LNCAP (cell line): ENCODE measurements around the gene QRICH1.

Experiments used
- TF ChIP-seq, protein P1 (sequence below): fragments of 450-650 bp; IDR thresholded peaks from 2 replicates; pipeline ENCODE4 v1.5.1; 2017; ENCODE audit warnings: mild to moderate bottlenecking

Gene QRICH1, protein sequence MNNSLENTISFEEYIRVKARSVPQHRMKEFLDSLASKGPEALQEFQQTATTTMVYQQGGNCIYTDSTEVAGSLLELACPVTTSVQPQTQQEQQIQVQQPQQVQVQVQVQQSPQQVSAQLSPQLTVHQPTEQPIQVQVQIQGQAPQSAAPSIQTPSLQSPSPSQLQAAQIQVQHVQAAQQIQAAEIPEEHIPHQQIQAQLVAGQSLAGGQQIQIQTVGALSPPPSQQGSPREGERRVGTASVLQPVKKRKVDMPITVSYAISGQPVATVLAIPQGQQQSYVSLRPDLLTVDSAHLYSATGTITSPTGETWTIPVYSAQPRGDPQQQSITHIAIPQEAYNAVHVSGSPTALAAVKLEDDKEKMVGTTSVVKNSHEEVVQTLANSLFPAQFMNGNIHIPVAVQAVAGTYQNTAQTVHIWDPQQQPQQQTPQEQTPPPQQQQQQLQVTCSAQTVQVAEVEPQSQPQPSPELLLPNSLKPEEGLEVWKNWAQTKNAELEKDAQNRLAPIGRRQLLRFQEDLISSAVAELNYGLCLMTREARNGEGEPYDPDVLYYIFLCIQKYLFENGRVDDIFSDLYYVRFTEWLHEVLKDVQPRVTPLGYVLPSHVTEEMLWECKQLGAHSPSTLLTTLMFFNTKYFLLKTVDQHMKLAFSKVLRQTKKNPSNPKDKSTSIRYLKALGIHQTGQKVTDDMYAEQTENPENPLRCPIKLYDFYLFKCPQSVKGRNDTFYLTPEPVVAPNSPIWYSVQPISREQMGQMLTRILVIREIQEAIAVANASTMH

DNA sequence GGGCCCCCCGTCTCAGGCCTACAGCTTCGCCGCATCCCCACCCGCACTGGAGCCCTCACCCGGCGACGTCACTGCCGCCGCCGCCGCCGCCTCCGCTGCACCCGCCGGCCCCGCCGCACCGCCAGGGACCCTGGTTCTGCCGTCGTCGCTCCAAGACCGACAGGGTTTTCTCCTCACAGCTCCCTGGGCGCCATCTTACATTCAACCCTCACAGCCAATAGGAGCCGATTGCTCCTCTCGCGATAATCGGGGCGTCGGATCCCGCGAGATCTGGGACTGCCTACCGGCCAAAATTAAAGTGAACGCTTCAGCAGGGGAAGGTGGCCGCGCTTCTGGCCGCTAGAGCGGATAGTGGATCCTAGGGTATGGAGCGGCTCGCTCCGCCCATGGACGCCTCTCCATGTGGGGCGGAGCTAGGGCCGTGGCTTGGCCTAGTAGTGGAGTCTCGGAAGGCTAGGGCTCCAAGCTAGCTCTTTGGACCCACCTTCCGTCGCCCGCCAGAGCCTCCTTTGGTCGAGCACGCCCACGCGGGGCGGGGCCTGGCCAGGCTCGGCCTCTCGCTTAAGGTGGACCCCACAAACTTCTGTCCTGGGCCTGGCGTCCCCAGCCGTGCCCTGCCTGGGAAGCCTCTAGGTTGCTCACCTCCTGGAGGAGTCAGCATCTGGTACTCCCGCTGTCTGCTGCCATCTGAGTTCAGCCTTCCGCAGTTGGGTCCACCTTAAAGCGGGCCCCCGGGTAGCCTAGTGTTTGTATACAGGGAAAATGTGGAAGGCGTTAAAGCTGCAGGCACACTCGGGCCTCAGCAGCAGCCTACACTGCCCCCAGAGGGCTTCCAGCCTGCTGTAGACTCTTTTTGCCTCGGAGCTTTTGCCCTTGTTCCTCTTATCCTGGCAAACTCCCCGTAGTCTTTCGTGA, at the start of gene QRICH1:
QRICH1 (minus strand) TSS at position 219 of the 915 bp plus-strand sequence. CDS start 17,054 bp downstream, outside the sequence.
- TF ChIP-seq, protein P1, sequence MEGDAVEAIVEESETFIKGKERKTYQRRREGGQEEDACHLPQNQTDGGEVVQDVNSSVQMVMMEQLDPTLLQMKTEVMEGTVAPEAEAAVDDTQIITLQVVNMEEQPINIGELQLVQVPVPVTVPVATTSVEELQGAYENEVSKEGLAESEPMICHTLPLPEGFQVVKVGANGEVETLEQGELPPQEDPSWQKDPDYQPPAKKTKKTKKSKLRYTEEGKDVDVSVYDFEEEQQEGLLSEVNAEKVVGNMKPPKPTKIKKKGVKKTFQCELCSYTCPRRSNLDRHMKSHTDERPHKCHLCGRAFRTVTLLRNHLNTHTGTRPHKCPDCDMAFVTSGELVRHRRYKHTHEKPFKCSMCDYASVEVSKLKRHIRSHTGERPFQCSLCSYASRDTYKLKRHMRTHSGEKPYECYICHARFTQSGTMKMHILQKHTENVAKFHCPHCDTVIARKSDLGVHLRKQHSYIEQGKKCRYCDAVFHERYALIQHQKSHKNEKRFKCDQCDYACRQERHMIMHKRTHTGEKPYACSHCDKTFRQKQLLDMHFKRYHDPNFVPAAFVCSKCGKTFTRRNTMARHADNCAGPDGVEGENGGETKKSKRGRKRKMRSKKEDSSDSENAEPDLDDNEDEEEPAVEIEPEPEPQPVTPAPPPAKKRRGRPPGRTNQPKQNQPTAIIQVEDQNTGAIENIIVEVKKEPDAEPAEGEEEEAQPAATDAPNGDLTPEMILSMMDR, result peak; percentile 32; the same call in 1 of the 2 replicates

DNA sequence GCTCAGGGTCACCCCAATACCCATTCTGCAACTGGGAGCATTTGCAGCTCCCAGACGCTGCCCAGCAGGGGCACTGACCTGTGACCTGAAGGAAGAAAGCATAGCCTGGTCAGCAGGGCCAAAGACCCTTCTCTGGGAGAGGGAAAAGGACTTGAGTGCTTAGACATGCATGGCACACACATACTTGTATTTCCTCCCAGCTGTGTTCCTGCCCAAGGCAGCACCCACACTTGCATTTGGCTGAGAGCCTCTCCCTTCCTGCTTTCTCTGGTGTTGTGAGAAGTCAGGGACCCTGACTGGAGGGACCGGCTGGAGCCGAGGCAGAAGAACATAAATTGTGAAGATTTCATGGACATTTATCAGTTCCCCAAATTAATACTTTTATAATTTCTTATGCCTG, 46.2 kb upstream of the QRICH1 start:
- TF ChIP-seq, protein P1, result no peak

DNA sequence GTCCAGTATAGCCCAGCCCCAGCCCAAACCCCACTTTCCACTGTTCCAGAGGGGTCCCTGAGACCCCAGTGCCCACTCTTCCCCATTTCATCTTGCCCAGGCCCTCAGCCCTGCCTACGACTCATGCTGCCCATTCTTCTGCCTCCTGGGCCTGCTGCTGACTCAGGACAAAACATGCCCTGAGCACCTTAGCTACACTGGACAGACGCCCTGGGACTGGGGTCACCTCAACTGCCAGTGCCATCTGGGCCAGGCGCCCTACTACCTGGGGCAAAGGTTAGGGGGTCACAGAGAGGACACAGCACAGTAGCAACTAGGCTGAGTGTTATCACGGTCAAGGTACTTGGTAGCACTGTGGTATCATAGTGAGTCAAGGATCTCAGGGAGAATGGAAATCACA, 41.6 kb upstream of the QRICH1 start:
- TF ChIP-seq, protein P1, result no peak

GRCh38 chr3:49134471-49135265, 40.8 kb upstream of the QRICH1 start:
- TF ChIP-seq, protein P1, result peak; percentile 27; the same call in 1 of the 2 replicates

DNA sequence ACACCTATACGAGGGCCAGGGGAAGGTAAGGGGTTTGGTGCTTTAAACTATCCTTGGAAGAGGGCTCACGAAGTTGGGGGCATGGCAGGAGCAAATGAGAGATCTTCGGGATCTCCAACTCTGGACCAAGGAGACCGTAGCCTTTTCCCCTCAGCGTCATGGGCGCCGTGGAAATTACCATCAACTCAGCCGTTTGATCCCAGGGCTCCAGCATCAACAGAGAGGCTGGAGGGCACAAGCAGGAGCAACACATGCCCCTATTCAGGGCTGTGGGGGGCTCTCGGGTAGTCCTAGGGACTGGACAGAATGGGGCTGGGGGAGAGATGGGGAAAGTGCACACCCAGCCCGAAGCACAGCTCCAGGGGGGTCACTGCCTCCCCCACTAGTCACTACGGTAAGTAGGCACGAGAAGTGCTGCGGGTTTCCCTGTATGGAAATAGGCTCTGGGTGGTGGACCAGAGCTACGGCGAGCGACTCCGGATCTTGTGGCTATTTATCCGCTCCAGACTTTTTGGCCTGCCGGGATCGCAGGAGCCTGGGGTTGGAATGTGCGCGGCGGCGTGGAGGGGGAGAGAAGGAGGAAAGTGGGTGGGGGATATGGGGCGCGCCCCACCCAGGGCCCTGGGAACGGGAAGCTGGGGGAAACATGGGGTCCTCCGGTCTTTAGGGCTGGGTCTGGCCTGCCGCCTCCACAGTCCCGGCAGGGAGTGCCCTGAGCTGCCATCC, 39.5 kb upstream of the QRICH1 start:
- TF ChIP-seq, protein P1, result no peak

DNA sequence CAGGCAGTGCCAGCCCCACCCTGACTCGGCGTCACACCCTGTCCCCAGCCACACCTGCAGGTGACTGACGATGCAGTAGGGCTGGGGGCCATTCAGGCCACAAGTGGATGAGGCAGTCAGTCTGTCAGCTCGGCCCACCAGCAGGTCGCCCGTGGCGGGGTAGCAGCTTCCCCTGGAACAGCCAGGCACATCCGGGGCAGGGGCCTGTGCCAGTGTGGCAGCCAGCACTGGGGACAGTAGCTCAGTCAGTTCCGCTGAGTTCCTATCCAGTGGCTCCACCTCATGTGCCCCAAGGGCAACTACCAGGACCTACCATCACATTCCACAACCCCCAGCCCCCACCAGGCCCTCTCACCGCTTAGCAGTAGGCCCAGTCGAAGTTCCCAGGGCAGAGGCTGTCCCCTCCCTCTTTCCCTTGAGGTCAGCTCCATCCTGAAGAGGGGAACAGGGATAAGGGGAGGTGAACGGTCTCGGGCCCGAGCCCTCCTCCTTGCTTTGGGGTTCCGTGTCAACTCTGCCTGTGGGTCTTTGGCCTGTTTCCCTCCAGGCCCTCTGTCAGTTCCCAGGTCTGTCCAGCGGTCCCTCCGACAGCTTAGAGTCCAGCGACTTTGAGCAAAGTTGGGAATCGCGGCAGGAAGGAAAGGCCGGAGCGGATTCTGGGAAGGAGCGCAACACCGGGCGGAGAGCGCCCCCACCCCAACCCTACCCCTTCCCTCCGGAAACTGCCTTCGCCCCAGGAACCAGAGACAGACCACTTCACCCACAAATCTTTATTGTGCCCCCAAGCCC, 38.8 kb upstream of the QRICH1 start, which contains the start of gene LAMB2:
LAMB2 (minus strand) TSS at position 614 of the 789 bp plus-strand sequence; CDS start at position 431, 183 bp downstream.
- TF ChIP-seq, protein P1, result peak; percentile 40
